COLO668 (cell line): ENCODE results near the gene ATG9A.
A peak's percentile ranks its signal among the peaks of the same experiment; 100 is the strongest.
"Not testable (repeated sequence)": the region's sequence is repeated elsewhere in the genome, so short reads cannot be mapped to it uniquely, and the experiment has no call there.

Experiments used
- DNase-seq: peaks from one replicate; lab custom pipeline; 2025; ENCODE audit not compliant: unreplicated experiment; lab: John Stamatoyannopoulos, UW

Gene ATG9A

GRCh38 chr2:219207134-219207883, 22.1 kb downstream of the ATG9A start:
- no peak for DNase-seq

DNA sequence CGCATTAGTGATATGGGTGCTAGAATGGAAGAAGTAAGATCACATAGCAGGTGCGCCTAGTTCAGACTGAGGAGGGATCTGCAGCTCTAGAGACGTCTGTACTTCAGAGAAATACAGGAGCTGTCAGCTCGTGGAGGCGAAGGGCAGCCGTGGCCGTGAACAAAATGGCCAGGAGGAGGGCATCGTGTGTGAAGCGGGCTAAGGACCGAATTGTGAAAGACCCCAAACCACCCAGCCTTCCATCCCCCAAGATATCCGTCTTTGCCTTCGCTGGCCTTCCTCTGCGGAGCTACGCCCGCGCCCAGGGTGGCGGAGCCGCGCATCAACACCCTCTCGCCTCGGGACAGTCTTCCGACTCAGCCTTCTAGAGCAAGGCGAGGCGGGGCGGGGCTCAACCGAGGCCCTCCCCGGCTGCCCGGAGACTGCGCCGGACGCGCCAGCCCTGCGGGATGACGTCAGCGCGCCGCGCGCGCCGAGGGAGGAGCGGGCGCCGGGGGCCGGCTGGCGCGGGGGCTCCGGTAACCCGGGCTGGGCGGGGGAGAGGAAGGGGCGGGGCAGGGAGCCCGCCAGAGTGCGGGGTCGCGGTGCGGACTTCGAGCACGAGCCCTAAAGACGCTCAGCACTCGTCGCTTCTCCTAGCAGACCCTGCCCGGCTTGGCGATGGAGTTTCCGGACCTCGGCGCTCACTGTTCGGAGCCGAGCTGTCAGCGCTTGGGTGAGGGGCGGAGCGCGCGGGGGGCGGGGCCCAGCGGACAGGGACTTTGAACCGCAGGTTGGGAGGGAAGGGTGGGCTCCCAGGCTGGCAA, 22.9 kb downstream of the ATG9A start, which contains the start of gene ZFAND2B:
Gene ZFAND2B, plus strand, starts transcription at position 455 of the 806 bp plus-strand sequence. Its CDS starts 206 bp downstream, at position 661.
- peak; percentile 96 for DNase-seq

GRCh38 chr2:219205981-219206327, 23.5 kb downstream of the ATG9A start:
- DNase-seq = no peak

GRCh38 chr2:219205165-219205538, 24.3 kb downstream of the ATG9A start:
- DNase-seq = no peak

DNA sequence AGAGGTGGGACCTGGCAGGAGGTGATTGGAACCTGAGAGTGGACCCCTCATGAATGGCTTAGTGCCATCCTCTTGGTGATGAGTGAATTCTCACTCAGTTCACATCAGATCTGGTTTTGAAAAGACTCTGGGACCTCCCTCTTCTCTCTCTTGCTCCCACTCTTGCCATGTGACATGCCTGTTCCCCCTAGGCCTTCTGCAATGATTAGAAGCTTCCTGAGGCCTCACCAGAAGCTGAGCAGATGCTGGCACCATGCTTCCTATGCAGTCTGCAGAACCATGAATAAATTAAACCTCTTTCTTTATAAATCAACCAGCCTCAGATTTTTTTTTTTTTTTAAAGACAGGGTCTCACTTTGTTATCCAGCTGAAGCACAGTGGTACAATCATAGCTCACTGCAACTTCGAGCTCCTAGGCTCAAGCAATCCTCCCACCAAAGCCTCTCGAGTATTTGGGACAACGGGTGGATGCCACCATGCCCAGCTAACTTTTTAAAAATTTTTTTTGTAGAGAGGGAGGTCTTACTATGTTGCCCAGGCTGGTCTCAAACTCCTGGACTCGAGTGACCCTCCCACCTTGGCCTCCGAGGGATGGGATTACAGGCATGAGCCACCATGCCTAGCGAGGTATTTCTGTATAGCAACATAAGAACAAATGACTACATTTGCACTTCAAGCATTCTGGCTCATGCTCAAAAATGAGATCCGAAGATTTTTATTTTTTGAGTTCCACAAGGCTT, 24.8 kb downstream of the ATG9A start:
- no peak for DNase-seq

GRCh38 chr2:219201331-219201730, 28.1 kb downstream of the ATG9A start:
- not testable (repeated sequence) for DNase-seq

- DNase-seq = not testable (repeated sequence)
Observed at GRCh38 chr2:219200502-219201326, 28.7 kb downstream of the ATG9A start.

DNA sequence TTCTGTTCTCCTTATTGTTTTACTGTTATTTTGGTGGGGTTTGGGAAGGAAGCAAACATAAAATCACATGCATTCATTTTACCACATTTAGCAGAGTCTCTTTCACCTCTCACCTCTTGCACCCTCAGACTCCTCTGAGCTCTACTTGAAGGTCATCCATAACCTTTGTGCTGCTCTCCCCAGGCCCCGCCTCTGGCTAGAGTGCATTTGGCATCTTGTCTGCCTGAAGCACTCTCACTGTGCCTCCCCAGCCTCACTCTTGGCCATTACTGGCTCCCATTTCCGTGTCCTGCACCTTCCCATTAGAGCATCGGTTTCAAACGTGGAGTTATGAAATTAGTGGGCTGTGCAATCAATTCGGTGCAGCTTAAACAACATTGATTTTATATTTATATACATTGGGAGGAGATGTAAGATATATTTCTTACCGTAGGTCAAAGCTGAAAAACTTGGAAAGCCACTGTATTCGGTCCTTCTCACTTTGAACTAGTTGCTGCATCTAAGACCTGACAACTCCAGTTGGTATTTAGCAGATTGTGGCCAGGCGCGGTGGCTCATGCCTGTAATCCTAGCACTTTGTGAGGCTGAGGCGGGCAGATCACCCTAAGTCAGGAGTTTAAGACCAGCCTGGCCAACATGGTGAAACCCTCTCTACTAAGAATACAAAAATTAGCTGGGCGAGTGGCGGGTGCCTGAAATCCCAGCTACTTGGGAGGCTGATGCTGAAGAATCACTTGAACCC, 29.8 kb downstream of the ATG9A start:
- DNase-seq = no peak

- DNase-seq = no peak
Observed at GRCh38 chr2:219198974-219199373, 30.5 kb downstream of the ATG9A start.

GRCh38 chr2:219197388-219197787, 32.0 kb downstream of the ATG9A start:
- DNase-seq = no peak

- no peak for DNase-seq
Observed at GRCh38 chr2:219186754-219187456, 42.5 kb downstream of the ATG9A start.

DNA sequence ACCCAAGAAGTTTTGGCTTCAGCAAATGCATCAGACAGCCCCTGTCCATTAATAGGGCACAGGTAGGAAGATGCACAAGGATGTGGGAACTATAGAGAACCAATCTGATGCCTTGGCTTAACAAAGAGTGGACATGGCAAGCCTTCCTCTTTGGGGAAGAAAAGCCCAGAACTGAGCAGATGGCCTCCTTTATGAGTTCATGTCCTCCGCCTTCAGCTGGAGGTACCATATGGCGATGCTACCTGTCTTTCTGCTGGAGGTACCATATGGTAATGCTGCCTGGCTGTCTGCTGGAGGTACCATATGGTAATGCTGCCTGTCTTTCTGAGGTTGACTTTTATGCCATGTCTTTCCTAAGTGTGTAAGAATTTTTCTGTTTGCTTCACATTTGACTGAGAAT, 45.3 kb downstream of the ATG9A start:
- DNase-seq = no peak

- no peak for DNase-seq
Observed at GRCh38 chr2:219183151-219183772, 46.2 kb downstream of the ATG9A start.

DNA sequence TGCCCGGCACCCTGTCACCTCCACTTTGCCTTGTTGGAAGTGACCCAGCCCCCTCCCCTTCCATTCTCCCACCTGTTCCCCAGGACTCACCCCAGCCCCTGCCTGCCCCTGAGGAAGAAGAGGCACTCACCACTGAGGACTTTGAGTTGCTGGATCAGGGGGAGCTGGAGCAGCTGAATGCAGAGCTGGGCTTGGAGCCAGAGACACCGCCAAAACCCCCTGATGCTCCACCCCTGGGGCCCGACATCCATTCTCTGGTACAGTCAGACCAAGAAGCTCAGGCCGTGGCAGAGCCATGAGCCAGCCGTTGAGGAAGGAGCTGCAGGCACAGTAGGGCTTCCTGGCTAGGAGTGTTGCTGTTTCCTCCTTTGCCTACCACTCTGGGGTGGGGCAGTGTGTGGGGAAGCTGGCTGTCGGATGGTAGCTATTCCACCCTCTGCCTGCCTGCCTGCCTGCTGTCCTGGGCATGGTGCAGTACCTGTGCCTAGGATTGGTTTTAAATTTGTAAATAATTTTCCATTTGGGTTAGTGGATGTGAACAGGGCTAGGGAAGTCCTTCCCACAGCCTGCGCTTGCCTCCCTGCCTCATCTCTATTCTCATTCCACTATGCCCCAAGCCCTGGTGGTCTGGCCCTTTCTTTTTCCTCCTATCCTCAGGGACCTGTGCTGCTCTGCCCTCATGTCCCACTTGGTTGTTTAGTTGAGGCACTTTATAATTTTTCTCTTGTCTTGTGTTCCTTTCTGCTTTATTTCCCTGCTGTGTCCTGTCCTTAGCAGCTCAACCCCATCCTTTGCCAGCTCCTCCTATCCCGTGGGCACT, 46.9 kb downstream of the ATG9A start:
- no peak for DNase-seq

DNA sequence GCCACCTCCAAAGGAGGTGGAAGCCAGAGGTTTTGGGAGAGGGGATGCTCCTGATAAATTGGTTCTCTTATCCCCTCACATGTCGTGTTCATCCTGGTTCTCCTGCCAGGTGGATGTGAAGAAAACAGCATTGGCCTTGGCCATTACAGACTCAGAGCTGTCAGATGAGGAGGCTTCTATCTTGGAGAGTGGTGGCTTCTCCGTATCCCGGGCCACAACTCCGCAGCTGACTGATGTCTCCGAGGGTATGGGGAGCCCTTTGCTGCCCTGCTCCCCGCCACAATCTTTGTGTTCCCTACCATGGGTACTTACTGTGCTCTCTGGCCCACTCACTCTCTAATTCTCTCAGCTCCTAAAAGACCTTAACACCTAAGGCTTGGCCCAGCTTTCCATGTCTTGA, 47.9 kb downstream of the ATG9A start:
- no peak for DNase-seq

- DNase-seq = no peak
Observed at GRCh38 chr2:219180961-219181360, 48.5 kb downstream of the ATG9A start.

DNA sequence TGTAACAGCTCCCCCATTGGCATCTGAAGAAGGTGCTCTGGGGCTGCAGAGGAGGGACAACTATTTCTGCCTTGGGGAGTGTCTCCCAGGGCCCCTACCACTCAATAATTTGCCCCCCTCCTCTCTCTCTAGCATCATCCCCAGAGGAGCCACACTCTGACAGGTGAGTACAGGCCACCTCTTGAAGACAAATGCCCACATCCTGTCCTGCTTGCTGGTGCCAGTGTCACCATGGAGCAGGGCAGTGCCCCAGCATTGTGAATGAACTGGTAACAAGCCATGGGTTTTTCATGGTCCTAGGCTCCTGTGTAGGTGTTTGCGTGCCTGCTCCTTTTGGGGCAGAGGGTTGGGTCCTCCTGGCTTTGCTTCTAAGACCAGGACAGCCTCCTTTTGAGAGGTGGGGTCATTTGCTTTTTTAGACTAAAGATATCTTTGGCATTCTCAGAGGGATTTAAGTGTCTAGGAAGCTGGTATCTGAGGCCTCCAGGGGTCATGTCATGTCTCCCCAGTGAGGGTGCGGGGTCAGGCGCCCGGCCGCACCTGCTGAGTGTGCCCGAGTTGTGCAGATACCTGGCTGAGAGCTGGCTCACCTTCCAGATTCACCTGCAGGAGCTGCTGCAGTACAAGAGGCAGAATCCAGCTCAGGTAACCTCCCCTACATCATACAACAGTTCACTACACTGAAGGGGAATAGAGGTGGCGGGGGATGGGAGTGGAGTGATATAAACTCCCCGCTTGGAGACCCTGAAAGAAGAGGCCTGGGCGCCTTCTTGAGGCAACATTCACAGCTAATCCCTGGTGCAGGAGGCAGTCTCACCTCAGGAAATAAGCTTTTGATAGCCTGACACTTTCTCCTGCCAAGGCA, 49.6 kb downstream of the ATG9A start:
- no peak for DNase-seq
